A549 (cell line): ENCODE measurements around the gene ACTR2. TPM values are rescaled to one million over a fixed set of nuclear protein-coding genes. Genes with fewer than 3 reads are reported as not detected.

Experiments
- ATAC-seq, 2 experiments: fragments of 200-7000 bp in 1 of 2; fragments of >200 bp in 1 of 2; cut with Nextera tagmentation in 1 of 2; cut with Tn5 transposase in 1 of 2; 3 replicates each; pipeline versions ENCODE4 v1.8.0 to v1.9.1; 2018 to 2020; ENCODE audit warnings: mild to moderate bottlenecking in 1 of 2, moderate library complexity in 1 of 2
- CTCF ChIA-PET: fragments of 300-600 bp; sonication (Branson Sonifier 250); formaldehyde crosslinking; extraction: SDS; loops from one replicate; lab custom pipeline; 2021; ENCODE audit warnings: antibody characterized with exemption, inconsistent platforms; lab: Yijun Ruan, JAX
- POLR2A ChIA-PET: fragments of 350-600 bp; formaldehyde crosslinking; extraction: SDS; loops from one replicate; lab custom pipeline; 2021; ENCODE audit warnings: antibody characterized with exemption, inconsistent platforms; lab: Yijun Ruan, JAX
- DNase-seq, 2 experiments: peaks; one replicate each; pipeline versions ENCODE4 v3.0.0 to v3.0.0-alpha.2; 2011 to 2016; ENCODE audit warnings: low read depth in 1 of 2, low spot score in 1 of 2
- FAIRE-seq: peaks from 2 replicates; lab custom pipeline; 2011; peaks lifted over from hg19 to GRCh38; lab: Jason Lieb, UNC
- H3K27ac ChIP-seq, 2 experiments: fragments of >200 bp; sonication (Bioruptor Twin); formaldehyde crosslinking; 3 replicates each; pipeline ENCODE4 v1.5.1; 2016 to 2017
- H3K4me1 ChIP-seq: fragments of >200 bp; sonication (Bioruptor Twin); formaldehyde crosslinking; 3 replicates; pipeline ENCODE4 v1.6.1; 2016
- H3K4me2 ChIP-seq: fragments of >200 bp; sonication (Bioruptor Twin); formaldehyde crosslinking; 3 replicates; pipeline ENCODE4 v1.6.1; 2016
- H3K4me3 ChIP-seq: fragments of >200 bp; sonication (Bioruptor Twin); formaldehyde crosslinking; 3 replicates; pipeline ENCODE4 v1.5.1; 2016
- H3K9me3 ChIP-seq: fragments of >200 bp; sonication (Bioruptor Twin); formaldehyde crosslinking; 3 replicates; pipeline ENCODE4 v1.6.1; 2016
- CHD2 ChIP-seq: fragments of 150-350 bp; IDR thresholded peaks from 2 replicates; pipeline ENCODE4 v1.6.1; 2014; ENCODE audit warnings: low read length; ENCODE audit not compliant: partially characterized antibody
- EHF ChIP-seq: fragments of 250-450 bp; sonication (Bioruptor Pico); IDR thresholded peaks from 2 replicates; pipeline ENCODE4 v1.5.0; 2020; ENCODE audit warnings: mild to moderate bottlenecking
- EP300 ChIP-seq, 2 experiments: fragments of >200 bp; sonication (Bioruptor Twin); formaldehyde crosslinking; IDR thresholded peaks; 2 replicates in 1 of 2; 3 replicates in 1 of 2; pipeline ENCODE4 v1.6.1; 2016 to 2017
- GATA3 ChIP-seq: IDR thresholded peaks from 2 replicates; pipeline ENCODE4 v1.6.1; 2012; ENCODE audit warnings: borderline replicate concordance
- HEYL ChIP-seq: fragments of 250-450 bp; sonication (Bioruptor Pico); IDR thresholded peaks from 2 replicates; pipeline ENCODE4 v1.8.0; 2021; ENCODE audit warnings: mild to moderate bottlenecking, moderate library complexity
- HOXB5 ChIP-seq: fragments of 250-450 bp; sonication (Bioruptor Pico); IDR thresholded peaks from 2 replicates; pipeline ENCODE4 v1.5.0; 2020; ENCODE audit warnings: mild to moderate bottlenecking, moderate library complexity
- JUNB ChIP-seq: fragments of >200 bp; sonication (Bioruptor Twin); formaldehyde crosslinking; IDR thresholded peaks from 2 replicates; pipeline ENCODE4 v1.6.1; 2016
- KDM5A ChIP-seq: fragments of 200-600 bp; sonication (generic); IDR thresholded peaks from 2 replicates; pipeline ENCODE4 v1.6.1; 2016; ENCODE audit warnings: antibody characterized with exemption, mild to moderate bottlenecking
- MAFK ChIP-seq: fragments of 450-650 bp; IDR thresholded peaks from 2 replicates; pipeline ENCODE4 v1.6.1; 2014; ENCODE audit not compliant: partially characterized antibody
- MAZ ChIP-seq: fragments of 150-350 bp; IDR thresholded peaks from 2 replicates; pipeline ENCODE4 v1.6.1; 2014; ENCODE audit warnings: antibody characterized with exemption, low read depth, low read length, borderline replicate concordance
- NPAS2 ChIP-seq: fragments of 250-450 bp; sonication (Bioruptor Pico); IDR thresholded peaks from 2 replicates; pipeline ENCODE4 v1.8.0; 2022; ENCODE audit warnings: mild to moderate bottlenecking, moderate library complexity, borderline replicate concordance
- NR3C1 ChIP-seq: fragments of >200 bp; sonication (Bioruptor Twin); formaldehyde crosslinking; IDR thresholded peaks from 3 replicates; pipeline ENCODE4 v1.6.1; 2017
- POLR2A ChIP-seq: IDR thresholded peaks from 2 replicates; pipeline ENCODE4 v1.6.1; 2012; ENCODE audit warnings: mild to moderate bottlenecking, low read length
- RAD21 ChIP-seq, 2 experiments: fragments of >200 bp in 1 of 2; sonication (Bioruptor Twin) in 1 of 2; formaldehyde crosslinking in 1 of 2; IDR thresholded peaks in 1 of 2; conservative IDR thresholded peaks in 1 of 2; 2 replicates in 1 of 2; 3 replicates in 1 of 2; pipeline ENCODE4 v1.6.1; 2012 to 2018; ENCODE audit warnings: inconsistent platforms in 1 of 2
- RNF2 ChIP-seq: fragments of 200-600 bp; sonication (generic); IDR thresholded peaks from 2 replicates; pipeline ENCODE4 v1.6.1; 2016; ENCODE audit warnings: low read depth, mild to moderate bottlenecking, antibody characterized with exemption, moderate library complexity, borderline replicate concordance
- SMC3 ChIP-seq: fragments of >200 bp; sonication (Bioruptor Twin); formaldehyde crosslinking; IDR thresholded peaks from 3 replicates; pipeline ENCODE4 v1.6.1; 2018; ENCODE audit warnings: inconsistent platforms
- ZNF302 ChIP-seq: fragments of 250-450 bp; sonication (Bioruptor Pico); IDR thresholded peaks from 2 replicates; pipeline ENCODE4 v1.9.0; 2021; ENCODE audit warnings: inconsistent platforms, mild to moderate bottlenecking, moderate library complexity
- WGBS: methylation state at CpG from one replicate; pipeline ENCODE4 v1.1.6; 2017; ENCODE audit errors: missing lambda C conversion rate; 5-methylcytosine and 5-hydroxymethylcytosine counted together
- polyA plus RNA-seq, 4 experiments: library from polyadenylated mRNA; depleted of rRNA in 3 of 4; stranded (reverse); fragments of >200 nt; fragmentation: RNase III in 1 of 4; extraction: RNeasy Plus Mini Kit Qiagen cat#74134 plus additional on column Dnase treatment in 1 of 4; gene quantifications; 2 replicates in 3 of 4; 3 replicates in 1 of 4; pipeline ENCODE4 v1.2.3, GENCODE V29; 2011 to 2017
- TF ChIP-seq, protein P1 (sequence below): fragments of 250-450 bp; sonication (Bioruptor Pico); IDR thresholded peaks from 2 replicates; pipeline ENCODE4 v1.5.0; 2020; ENCODE audit warnings: low read depth, mild to moderate bottlenecking, moderate library complexity
- TF ChIP-seq, protein P2 (sequence below): fragments of 200-600 bp; sonication (generic); IDR thresholded peaks from 2 replicates; pipeline ENCODE4 v1.6.1; 2016; ENCODE audit warnings: antibody characterized with exemption, mild to moderate bottlenecking, moderate library complexity
- TF ChIP-seq, protein P3 (sequence below): IDR thresholded peaks from 2 replicates; pipeline ENCODE4 v1.6.1; 2012
- TF ChIP-seq, protein P4 (sequence below): IDR thresholded peaks from 2 replicates; pipeline ENCODE4 v1.6.1; 2012; ENCODE audit warnings: low read depth, borderline replicate concordance
- TF ChIP-seq, protein P5 (sequence below): fragments of 150-350 bp; IDR thresholded peaks from 2 replicates; pipeline ENCODE4 v1.6.1; 2014; ENCODE audit warnings: low read depth, mild to moderate bottlenecking, low read length
- TF ChIP-seq, protein P6 (sequence below): fragments of 450-650 bp; IDR thresholded peaks from 2 replicates; pipeline ENCODE4 v1.6.1; 2014; ENCODE audit warnings: antibody characterized with exemption

The ACTR2 gene
- polyA plus RNA-seq, 2 of the 4 experiments (the other 2 are of a cell fraction), result 270 to 278 TPM

DNA sequence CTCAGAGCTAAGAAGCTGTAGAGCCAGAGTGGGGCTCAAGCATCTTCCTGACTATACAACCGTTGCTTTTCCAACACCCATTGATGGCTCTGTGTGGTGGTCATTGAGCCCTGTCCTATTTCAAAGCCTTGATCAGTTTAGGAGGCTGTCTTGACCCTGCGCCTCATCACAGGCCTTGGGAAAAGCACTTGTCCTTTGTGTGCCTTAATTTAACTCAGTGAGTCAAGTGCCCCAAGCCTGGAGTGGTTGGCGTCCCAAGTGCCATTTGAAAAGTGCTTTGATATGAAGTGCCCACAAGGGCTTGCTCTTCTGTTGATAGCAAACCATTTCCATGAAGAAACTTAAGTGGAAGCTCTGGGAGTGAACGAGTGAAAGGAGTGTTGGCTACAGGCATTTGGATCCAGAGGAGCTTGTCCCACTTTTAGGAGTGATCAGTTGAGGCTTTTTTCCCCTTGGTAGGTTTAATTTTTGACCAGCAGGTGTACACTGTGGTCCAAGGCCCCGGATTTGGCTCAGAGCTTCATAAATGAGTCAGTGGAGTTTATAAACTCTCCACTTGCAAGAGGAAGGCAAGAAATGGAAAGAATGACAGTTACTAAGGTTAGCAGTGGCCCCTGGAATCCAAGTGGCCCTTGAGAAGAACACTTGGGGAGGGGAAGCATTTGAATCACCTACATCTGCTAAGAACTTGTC is 50.3 kb downstream of the ACTR2 start:
- no peak overlapping the region for H3K4me2 ChIP-seq
- CTCF ChIA-PET, result interaction anchor here (0.7 to 4.3 kb wide), 7 partner anchors 11 to 276 kb away, joined by 3 to 26 read pairs (median 5); no protein-coding TSS in a partner anchor

DNA sequence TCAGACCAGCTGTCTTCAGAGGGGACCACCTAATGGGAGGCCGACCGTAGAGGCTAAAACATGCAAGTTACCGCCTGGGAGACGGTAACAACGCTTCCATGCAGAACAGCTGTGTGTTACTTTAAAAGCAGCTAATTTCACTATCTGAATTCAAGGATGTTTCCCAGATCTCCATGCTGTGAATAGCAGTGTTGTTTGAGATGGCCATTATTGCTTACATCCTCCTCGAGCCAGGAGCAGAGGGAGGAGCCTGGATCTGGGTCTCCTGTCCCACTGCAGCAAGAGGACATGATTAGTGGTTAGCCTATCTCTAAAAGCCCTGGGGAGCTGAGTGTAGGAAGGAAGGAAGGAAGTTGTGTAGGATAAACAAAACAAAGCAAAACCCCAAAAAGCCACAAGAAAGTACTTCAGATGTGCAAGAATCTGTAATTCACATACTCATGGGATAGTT is 50.9 kb downstream of the ACTR2 start:
- no peak for DNase-seq
- WGBS, result 88% methylated on average over 6 of the region's 6 CpGs
- Histone ChIP-seq H3K9me3 (no peaks in the 10 kb centered on the region), H3K27ac (no peak overlapping the region), H3K4me3 (no peak overlapping the region), H3K4me2 (no peak overlapping the region), H3K4me1 (no peaks in the 10 kb centered on the region)
- FAIRE-seq, result no peak
- TF ChIP-seq SMC3 (no peak), GATA3 (no peak), MAFK (no peak), CHD2 (no peak), EP300 (IDR thresholded peaks at IDR 0.05) (no peak), MAZ (no peak), JUNB (no peak), RNF2 (no peak), RAD21 (conservative IDR thresholded peaks at IDR 0.05 in 1 of 2, IDR thresholded peaks at IDR 0.05 in 1 of 2) (no peak), ZNF302 (no peak), NR3C1 (no peak), EHF (no peak)
- TF ChIP-seq, protein P1, sequence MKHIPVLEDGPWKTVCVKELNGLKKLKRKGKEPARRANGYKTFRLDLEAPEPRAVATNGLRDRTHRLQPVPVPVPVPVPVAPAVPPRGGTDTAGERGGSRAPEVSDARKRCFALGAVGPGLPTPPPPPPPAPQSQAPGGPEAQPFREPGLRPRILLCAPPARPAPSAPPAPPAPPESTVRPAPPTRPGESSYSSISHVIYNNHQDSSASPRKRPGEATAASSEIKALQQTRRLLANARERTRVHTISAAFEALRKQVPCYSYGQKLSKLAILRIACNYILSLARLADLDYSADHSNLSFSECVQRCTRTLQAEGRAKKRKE (CRISPR knock-in tag), result no peak
- TF ChIP-seq, protein P2, sequence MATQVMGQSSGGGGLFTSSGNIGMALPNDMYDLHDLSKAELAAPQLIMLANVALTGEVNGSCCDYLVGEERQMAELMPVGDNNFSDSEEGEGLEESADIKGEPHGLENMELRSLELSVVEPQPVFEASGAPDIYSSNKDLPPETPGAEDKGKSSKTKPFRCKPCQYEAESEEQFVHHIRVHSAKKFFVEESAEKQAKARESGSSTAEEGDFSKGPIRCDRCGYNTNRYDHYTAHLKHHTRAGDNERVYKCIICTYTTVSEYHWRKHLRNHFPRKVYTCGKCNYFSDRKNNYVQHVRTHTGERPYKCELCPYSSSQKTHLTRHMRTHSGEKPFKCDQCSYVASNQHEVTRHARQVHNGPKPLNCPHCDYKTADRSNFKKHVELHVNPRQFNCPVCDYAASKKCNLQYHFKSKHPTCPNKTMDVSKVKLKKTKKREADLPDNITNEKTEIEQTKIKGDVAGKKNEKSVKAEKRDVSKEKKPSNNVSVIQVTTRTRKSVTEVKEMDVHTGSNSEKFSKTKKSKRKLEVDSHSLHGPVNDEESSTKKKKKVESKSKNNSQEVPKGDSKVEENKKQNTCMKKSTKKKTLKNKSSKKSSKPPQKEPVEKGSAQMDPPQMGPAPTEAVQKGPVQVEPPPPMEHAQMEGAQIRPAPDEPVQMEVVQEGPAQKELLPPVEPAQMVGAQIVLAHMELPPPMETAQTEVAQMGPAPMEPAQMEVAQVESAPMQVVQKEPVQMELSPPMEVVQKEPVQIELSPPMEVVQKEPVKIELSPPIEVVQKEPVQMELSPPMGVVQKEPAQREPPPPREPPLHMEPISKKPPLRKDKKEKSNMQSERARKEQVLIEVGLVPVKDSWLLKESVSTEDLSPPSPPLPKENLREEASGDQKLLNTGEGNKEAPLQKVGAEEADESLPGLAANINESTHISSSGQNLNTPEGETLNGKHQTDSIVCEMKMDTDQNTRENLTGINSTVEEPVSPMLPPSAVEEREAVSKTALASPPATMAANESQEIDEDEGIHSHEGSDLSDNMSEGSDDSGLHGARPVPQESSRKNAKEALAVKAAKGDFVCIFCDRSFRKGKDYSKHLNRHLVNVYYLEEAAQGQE, result no peak
- TF ChIP-seq, protein P3, sequence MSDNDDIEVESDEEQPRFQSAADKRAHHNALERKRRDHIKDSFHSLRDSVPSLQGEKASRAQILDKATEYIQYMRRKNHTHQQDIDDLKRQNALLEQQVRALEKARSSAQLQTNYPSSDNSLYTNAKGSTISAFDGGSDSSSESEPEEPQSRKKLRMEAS, result no peak
- TF ChIP-seq, protein P4, sequence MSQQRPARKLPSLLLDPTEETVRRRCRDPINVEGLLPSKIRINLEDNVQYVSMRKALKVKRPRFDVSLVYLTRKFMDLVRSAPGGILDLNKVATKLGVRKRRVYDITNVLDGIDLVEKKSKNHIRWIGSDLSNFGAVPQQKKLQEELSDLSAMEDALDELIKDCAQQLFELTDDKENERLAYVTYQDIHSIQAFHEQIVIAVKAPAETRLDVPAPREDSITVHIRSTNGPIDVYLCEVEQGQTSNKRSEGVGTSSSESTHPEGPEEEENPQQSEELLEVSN, result no peak
- ChIA-PET CTCF (interaction anchor here (0.8 to 4.3 kb wide), 5 partner anchors 13 to 276 kb away, joined by 3 to 26 read pairs (median 5); no protein-coding TSS in a partner anchor), POLR2A (interaction anchor here (1.3 kb wide), 1 partner anchor 51 kb away, joined by 4 read pairs; the partner anchor contains the start of gene ACTR2)
- ATAC-seq, result peak in 1 of 2 experiments; percentile 19; a peak in 3 of 6 replicates

More for the DNA sequence above, 50.3 kb downstream of the ACTR2 start:
- Histone ChIP-seq H3K9me3 (no peaks in the 10 kb centered on the region), H3K27ac (no peak overlapping the region), H3K4me3 (no peak overlapping the region), H3K4me1 (no peaks in the 10 kb centered on the region)
- TF ChIP-seq KDM5A, result no peak
- no peak for TF ChIP-seq HOXB5 (CRISPR knock-in tag)
- TF ChIP-seq, protein P5, sequence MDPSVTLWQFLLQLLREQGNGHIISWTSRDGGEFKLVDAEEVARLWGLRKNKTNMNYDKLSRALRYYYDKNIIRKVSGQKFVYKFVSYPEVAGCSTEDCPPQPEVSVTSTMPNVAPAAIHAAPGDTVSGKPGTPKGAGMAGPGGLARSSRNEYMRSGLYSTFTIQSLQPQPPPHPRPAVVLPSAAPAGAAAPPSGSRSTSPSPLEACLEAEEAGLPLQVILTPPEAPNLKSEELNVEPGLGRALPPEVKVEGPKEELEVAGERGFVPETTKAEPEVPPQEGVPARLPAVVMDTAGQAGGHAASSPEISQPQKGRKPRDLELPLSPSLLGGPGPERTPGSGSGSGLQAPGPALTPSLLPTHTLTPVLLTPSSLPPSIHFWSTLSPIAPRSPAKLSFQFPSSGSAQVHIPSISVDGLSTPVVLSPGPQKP, result no peak
- TF ChIP-seq POLR2A, result no peak
- TF ChIP-seq, protein P6, sequence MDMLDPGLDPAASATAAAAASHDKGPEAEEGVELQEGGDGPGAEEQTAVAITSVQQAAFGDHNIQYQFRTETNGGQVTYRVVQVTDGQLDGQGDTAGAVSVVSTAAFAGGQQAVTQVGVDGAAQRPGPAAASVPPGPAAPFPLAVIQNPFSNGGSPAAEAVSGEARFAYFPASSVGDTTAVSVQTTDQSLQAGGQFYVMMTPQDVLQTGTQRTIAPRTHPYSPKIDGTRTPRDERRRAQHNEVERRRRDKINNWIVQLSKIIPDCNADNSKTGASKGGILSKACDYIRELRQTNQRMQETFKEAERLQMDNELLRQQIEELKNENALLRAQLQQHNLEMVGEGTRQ, result no peak
- TF ChIP-seq RAD21 (conservative IDR thresholded peaks at IDR 0.05 in 1 of 2, IDR thresholded peaks at IDR 0.05 in 1 of 2), result no peak
- no peak for TF ChIP-seq NPAS2 (CRISPR knock-in tag)
- no peak for TF ChIP-seq MAZ
- TF ChIP-seq HEYL (CRISPR knock-in tag), result no peak
- TF ChIP-seq, protein P3, result no peak
- no peak for TF ChIP-seq JUNB
- peak; percentile 30 to 33; a peak in 4 of 6 replicates for ATAC-seq
- FAIRE-seq, result no peak
- WGBS, result 85% methylated on average over 5 of the region's 5 CpGs
- DNase-seq, result no peak
- POLR2A ChIA-PET, result interaction anchor here (1.3 kb wide), 1 partner anchor 50 kb away, joined by 4 read pairs; the partner anchor contains the start of gene ACTR2
